ENCODE data around the gene ICE2. TPM values are rescaled to one million over a fixed set of nuclear protein-coding genes. Genes with fewer than 3 reads are reported as not detected.

Gene ICE2, protein sequence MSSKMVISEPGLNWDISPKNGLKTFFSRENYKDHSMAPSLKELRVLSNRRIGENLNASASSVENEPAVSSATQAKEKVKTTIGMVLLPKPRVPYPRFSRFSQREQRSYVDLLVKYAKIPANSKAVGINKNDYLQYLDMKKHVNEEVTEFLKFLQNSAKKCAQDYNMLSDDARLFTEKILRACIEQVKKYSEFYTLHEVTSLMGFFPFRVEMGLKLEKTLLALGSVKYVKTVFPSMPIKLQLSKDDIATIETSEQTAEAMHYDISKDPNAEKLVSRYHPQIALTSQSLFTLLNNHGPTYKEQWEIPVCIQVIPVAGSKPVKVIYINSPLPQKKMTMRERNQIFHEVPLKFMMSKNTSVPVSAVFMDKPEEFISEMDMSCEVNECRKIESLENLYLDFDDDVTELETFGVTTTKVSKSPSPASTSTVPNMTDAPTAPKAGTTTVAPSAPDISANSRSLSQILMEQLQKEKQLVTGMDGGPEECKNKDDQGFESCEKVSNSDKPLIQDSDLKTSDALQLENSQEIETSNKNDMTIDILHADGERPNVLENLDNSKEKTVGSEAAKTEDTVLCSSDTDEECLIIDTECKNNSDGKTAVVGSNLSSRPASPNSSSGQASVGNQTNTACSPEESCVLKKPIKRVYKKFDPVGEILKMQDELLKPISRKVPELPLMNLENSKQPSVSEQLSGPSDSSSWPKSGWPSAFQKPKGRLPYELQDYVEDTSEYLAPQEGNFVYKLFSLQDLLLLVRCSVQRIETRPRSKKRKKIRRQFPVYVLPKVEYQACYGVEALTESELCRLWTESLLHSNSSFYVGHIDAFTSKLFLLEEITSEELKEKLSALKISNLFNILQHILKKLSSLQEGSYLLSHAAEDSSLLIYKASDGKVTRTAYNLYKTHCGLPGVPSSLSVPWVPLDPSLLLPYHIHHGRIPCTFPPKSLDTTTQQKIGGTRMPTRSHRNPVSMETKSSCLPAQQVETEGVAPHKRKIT
- 55.5 and 71.9 TPM in 2 replicates for total RNA-seq

DNA sequence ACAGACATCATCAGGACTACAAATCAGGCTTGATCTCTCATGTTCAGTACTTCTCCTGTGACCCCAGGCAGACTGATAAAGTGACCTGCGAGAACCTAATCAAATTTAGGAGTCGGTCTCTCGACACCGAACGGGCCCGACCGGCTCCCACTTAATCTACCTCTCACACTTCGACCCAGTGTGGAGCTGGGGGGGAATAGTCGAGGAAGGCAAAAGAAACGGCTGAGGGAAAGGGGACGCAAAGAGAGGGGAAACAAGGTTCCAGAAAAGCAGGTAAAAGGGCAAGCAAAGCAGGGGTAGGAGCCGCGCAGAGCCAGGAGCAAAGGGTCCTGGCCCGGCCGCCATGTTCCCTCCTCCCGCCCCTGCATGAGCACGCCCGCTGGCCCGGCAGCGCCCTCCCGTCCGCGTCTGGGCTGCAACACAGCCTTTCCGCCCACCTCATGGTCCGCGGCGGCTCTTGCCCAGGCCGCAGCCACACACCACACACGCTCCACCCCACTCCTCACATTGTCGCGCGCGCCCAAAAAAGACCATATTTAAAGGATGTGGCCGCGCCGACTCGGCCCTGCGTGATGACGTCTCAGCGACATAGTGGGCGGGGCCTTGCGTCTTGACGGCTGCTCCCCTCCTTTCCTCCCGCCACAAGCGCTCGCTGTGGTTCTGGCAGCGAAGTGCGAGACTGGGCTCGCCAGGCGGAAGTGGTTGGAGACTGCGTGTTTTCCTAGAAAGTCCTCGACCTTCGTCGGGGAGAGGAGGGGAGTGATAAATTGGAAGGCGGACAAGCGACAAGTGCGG lies at the start of gene ICE2:
Gene ICE2 (minus strand): TSS at position 577 of the 795 bp plus-strand sequence. CDS start 1,165 bp downstream, outside the sequence.

DNA sequence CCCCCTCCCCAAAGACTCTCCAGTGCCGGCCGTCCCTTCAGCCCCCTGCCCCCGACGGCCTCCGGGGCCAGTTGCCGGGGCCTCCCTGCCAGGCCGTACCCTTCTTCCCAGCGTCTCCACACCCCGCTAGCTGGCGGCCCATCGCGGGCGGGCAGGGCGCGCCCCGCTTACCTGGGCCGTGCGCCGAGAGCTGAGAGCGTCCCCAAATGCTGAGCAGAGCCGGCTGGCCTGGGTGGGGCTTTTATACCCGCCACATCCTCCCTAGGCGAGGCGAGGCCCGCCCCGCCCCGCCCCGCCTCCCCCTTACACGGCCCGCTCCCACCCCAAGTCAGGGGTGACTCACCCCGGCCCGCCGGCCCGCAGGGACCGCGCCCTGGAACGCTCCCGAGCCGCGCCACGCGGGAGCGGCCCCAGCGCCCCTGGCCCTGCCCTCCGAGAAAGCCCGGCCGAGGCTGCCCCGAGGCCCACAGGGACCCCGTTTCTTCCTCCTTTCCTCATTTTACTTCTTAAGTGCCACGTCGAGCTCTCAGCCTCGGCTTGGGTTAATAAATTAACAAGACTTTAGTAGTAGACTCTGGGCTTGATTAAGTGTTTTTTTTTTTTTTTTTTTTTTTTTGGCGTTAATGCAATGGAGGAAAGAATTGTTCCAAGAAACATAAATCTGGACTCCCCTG lies 81.0 kb downstream of the ICE2 start, which contains the start of gene ANXA2:
Gene ANXA2 (minus strand): TSS at position 215 of the 674 bp plus-strand sequence. CDS start 11,911 bp downstream, outside the sequence.

Small RNA genes lying within 50 kb of the gene (small RNA-seq; reads per million reads assigned to genes)
- not detected for gene AC087385.3

Other genes starting within 250 kb of the ICE2 start
- 3,978 and 4,026 TPM in 2 replicates for gene ANXA2, start 81.2 kb downstream of the ICE2 start, total RNA-seq